Measurements from ENCODE around the gene ABCD2.
A peak's percentile ranks its signal among the peaks of the same experiment; 100 is the strongest.

ABCD2 gene

DNA sequence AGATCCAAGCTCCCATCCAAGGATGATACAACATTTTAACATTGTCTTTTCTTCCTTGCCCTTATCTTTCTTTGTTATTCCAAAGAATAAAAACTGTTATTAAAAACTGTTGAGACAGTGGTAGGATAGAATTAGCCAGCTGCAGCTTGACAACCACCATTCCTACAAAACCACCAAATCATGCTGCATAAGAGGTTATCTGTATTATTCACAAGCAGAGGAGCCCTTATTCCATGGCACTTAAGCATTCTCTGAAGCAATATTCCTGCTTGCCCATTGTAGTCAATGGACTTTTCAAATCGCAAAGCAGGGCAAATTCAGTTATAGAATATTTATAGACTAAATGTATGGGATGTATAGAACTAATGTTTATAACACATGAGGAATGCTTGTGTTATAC, 3.4 kb downstream of the ABCD2 start:
- peak overlapping the region; percentile 36 for H3K4me2 ChIP-seq (ENCODE audit: low read depth, low read length, poor library complexity, severe bottlenecking)

DNA sequence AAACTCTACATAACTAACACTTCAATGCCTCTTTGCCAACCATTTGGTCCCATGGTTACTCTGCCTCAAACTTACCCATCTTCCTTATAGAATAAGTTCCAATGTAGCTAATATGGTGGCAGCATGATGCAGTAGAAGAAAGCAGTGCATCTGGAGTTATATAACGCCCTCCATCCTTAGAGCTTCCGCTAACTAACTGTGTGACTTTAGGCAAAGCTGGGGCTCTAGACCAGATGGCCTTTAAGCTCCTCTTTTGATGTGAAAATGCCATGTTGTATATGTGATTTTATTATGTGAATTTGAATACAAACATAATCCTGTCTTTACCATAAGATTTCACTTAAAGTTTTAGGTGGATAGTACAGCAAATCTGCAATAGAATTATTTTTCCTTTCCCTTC, 6.1 kb downstream of the ABCD2 start:
- Histone ChIP-seq H2AFZ (ENCODE audit: low read length) (peak overlapping the region; percentile 46; the same call in 1 of the 2 replicates), H3K9me3 (ENCODE audit: insufficient read depth, low read depth, low read length) (no peaks in the 10 kb centered on the region), H3K4me1 (ENCODE audit: insufficient read depth, low read length, poor library complexity, severe bottlenecking) (peaks cover 12% of the 10 kb centered on the region), H3F3A (ENCODE audit: low read depth) (no peaks in the 10 kb centered on the region), H3K36me3 (ENCODE audit: insufficient read depth, low read length) (no peaks in the 10 kb centered on the region), H3K9ac (ENCODE audit: low read depth, low read length, poor library complexity, severe bottlenecking) (no peak overlapping the region), H3K27me3 (ENCODE audit: insufficient read depth, low read length, poor library complexity, severe bottlenecking) (no peaks in the 10 kb centered on the region), H3K4me2 (ENCODE audit: low read depth, low read length, poor library complexity, severe bottlenecking) (peak overlapping the region; percentile 19), H3K4me3 (ENCODE audit: low read length, poor library complexity, severe bottlenecking) (no peak overlapping the region), H3K9me2 (replicated peaks; ENCODE audit: low read depth, low read length) (no peaks in the 10 kb centered on the region), H3K79me2 (ENCODE audit: insufficient read depth, low read length) (no peaks in the 10 kb centered on the region), H4K20me1 (ENCODE audit: insufficient read depth, low read length, poor library complexity, severe bottlenecking) (no peaks in the 10 kb centered on the region)
- TF ChIP-seq EZH2phosphoT487 (IDR thresholded peaks at IDR 0.05; ENCODE audit: borderline replicate concordance), result no peak
- TF ChIP-seq, protein P1, sequence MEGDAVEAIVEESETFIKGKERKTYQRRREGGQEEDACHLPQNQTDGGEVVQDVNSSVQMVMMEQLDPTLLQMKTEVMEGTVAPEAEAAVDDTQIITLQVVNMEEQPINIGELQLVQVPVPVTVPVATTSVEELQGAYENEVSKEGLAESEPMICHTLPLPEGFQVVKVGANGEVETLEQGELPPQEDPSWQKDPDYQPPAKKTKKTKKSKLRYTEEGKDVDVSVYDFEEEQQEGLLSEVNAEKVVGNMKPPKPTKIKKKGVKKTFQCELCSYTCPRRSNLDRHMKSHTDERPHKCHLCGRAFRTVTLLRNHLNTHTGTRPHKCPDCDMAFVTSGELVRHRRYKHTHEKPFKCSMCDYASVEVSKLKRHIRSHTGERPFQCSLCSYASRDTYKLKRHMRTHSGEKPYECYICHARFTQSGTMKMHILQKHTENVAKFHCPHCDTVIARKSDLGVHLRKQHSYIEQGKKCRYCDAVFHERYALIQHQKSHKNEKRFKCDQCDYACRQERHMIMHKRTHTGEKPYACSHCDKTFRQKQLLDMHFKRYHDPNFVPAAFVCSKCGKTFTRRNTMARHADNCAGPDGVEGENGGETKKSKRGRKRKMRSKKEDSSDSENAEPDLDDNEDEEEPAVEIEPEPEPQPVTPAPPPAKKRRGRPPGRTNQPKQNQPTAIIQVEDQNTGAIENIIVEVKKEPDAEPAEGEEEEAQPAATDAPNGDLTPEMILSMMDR (conservative IDR thresholded peaks at IDR 0.05; ENCODE audit: low read length), result no peak

More for the DNA sequence above, 3.4 kb downstream of the ABCD2 start:
- no peaks in the 10 kb centered on the region for H3K9me3 ChIP-seq (ENCODE audit: insufficient read depth, low read depth, low read length)
- no peaks in the 10 kb centered on the region for H4K20me1 ChIP-seq (ENCODE audit: insufficient read depth, low read length, poor library complexity, severe bottlenecking)
- no peak for TF ChIP-seq EZH2phosphoT487 (IDR thresholded peaks at IDR 0.05; ENCODE audit: borderline replicate concordance)
- TF ChIP-seq, protein P1 (conservative IDR thresholded peaks at IDR 0.05; ENCODE audit: low read length), result no peak
- no peaks in the 10 kb centered on the region for H3K79me2 ChIP-seq (ENCODE audit: insufficient read depth, low read length)
- H3K9ac ChIP-seq (ENCODE audit: low read depth, low read length, poor library complexity, severe bottlenecking), result no peak overlapping the region
- H3K36me3 ChIP-seq (ENCODE audit: insufficient read depth, low read length), result no peaks in the 10 kb centered on the region
- no peaks in the 10 kb centered on the region for H3K27me3 ChIP-seq (ENCODE audit: insufficient read depth, low read length, poor library complexity, severe bottlenecking)
- no peak overlapping the region; the same call in 1 of the 2 replicates for H2AFZ ChIP-seq (ENCODE audit: low read length)
- peaks cover 26% of the 10 kb centered on the region for H3K4me1 ChIP-seq (ENCODE audit: insufficient read depth, low read length, poor library complexity, severe bottlenecking)
- H3K4me3 ChIP-seq (ENCODE audit: low read length, poor library complexity, severe bottlenecking), result peak overlapping the region; percentile 38
- no peaks in the 10 kb centered on the region for H3K9me2 ChIP-seq (replicated peaks; ENCODE audit: low read depth, low read length)
- no peaks in the 10 kb centered on the region for H3F3A ChIP-seq (ENCODE audit: low read depth)

DNA sequence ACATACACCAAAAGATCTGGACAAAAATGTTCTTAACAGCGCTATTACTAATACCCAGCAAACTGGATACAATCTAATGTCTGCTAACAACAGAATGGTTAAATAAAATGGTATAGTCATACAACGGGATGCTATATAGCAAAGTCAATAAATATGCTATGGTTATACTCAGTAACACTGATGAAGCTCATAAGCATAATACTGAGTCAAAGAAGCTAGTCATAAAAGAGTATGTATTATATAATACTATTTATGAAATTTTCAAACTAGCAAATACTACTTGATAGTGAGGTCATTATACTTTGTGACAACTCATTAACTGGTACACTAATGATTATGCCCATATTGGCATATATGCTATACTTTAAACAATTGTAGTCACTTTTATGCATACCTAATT, 7.4 kb downstream of the ABCD2 start:
- no peaks in the 10 kb centered on the region for H3K36me3 ChIP-seq (ENCODE audit: insufficient read depth, low read length)
- H3K9ac ChIP-seq (ENCODE audit: low read depth, low read length, poor library complexity, severe bottlenecking), result no peak overlapping the region
- H3K4me1 ChIP-seq (ENCODE audit: insufficient read depth, low read length, poor library complexity, severe bottlenecking), result peaks cover 8% of the 10 kb centered on the region
- H4K20me1 ChIP-seq (ENCODE audit: insufficient read depth, low read length, poor library complexity, severe bottlenecking), result no peaks in the 10 kb centered on the region
- no peaks in the 10 kb centered on the region for H3K9me2 ChIP-seq (replicated peaks; ENCODE audit: low read depth, low read length)
- no peak overlapping the region for H3K4me2 ChIP-seq (ENCODE audit: low read depth, low read length, poor library complexity, severe bottlenecking)
- H3K4me3 ChIP-seq (ENCODE audit: low read length, poor library complexity, severe bottlenecking), result no peak overlapping the region
- TF ChIP-seq, protein P1 (conservative IDR thresholded peaks at IDR 0.05; ENCODE audit: low read length), result no peak
- no peak for TF ChIP-seq EZH2phosphoT487 (IDR thresholded peaks at IDR 0.05; ENCODE audit: borderline replicate concordance)
- no peak overlapping the region for H2AFZ ChIP-seq (ENCODE audit: low read length)
- no peaks in the 10 kb centered on the region for H3K9me3 ChIP-seq (ENCODE audit: insufficient read depth, low read depth, low read length)
- no peaks in the 10 kb centered on the region for H3F3A ChIP-seq (ENCODE audit: low read depth)
- no peaks in the 10 kb centered on the region for H3K79me2 ChIP-seq (ENCODE audit: insufficient read depth, low read length)
- no peaks in the 10 kb centered on the region for H3K27me3 ChIP-seq (ENCODE audit: insufficient read depth, low read length, poor library complexity, severe bottlenecking)

All from Loucy (cell line).